ENCODE measurements around the gene POR.
"Not testable (repeated sequence)": the region's sequence is repeated elsewhere in the genome, so short reads cannot be mapped to it uniquely, and the experiment has no call there.

Gene POR

DNA sequence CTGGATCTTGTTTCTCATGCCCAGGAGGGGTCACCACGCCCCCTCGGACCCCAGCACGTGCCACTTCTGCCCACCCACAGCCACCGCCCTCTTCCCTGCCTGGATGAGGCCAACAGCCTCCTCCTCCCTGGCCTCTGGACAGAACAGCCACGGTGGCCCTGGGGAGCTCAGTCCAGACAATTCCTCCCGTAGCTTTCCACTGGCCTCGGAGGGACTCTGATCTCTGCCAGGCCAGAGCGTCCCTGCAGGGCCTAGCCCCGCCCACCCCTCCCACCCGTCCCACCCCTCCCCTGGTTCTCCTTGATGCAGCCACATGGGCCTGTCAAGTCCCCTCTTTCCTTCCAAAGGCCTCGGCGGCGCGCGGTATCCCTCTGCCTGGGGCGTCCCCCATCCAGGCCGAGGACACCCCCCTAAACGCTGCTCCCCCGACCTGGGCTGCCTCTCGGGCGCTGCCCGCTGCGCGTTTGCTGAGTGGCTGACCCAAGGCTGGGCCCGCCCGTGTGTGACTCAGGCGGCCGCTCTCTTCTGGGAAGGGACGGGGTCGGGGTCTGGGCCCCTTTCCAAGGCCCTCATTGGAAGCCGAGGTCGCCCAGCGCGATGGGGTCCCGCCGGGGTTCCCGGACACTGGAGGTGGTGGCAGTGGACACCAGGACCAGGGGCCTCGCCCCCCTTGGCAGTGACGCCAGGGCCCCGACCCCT, 78.9 kb downstream of the POR start:
- DNase-seq: no peak

DNA sequence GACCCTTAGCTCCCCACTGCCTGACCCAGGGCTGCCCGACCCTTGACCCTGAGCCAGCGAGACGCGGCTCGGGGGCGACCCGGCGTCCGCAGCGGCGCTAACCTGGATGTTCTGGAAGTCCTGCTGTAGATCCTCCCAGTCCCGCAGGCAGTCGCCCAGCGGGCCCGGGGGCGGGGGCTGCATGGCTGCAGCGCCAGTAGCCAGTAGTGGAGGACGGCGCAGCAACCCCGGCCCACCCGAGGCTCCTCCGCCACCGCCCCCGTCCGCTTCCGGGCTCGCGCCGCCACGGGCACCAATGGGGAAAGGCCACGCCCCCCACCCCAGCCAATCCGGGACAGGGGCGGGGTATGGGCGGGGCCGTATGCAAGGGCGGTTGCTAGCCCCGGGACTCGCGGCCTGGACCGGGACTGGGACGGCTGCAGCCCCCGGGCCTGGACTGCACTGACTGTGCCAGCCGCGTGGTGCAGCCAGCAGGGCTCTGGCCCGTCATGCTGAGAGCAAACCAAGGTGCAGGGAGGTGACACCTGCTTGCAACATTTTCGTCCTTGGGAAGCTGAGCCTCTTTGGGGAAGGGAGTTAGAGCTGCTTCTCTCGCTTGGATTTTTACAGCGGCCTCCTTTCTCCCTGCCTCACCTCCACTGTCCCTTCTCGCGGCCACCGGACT, 79.6 kb downstream of the POR start, which contains the start of gene TMEM120A:
TMEM120A (minus strand) TSS at position 208 of the 664 bp plus-strand sequence; CDS start at position 183, 25 bp downstream.
- DNase-seq: peak; percentile 82

DNA sequence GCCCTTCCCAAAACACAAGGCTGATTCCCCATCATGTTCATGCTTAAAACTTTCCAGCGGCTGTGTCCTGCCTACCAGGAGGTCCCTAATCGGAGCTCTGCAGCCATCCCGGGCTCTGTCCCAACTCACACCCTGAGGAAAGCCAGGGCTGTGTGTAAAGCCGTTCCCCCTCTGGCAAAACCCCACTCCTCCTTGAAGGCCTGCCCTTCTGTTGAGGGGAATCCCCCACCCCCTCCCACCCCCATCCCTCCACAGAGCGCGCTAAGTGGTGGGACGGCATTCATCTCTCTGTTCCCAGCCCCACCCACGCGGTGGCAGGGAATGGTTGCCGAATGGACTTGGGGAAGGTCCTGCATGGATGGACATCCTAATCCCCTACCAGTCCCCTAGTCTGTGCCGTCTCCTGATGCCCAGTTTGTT, 80.1 kb downstream of the POR start:
- DNase-seq: no peak

DNA sequence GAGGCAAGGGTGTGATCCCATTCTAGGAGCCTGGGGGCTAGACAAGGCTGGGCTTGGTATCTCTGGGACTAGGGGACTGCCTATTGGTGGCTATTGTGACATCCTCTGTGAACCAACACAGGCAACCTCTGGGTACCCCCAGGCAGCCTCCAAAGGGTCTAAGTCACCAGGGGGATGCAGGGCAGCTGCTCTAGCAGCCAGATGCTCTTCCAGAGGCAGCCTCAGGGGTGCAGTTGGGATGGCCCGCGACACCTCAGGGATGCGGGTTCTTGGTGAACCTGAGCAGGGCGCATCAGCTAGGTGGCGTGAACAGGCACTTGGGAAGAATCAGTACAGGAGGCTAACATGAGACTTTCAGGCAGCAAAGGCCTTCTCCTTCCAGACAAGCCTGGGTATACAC, 81.0 kb downstream of the POR start:
- DNase-seq: no peak

DNA sequence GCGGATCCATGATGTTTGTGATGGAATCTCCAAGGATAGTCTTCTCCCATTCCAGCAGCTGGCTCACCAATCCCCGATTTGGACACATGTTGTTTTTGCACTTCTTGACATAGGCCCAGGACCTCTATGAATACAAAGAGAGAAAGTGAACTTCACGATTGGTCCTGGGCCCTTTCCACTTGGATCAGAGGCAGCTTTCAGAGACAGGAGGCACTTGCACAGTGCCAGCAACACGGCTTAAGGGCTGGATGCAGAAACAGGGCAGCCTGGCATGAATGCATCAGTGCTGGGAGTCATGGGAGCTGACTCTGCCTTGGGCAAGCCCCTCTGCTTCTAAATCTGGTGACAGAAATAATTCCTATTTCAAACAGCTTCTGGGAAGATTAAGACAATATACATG, 81.5 kb downstream of the POR start:
- DNase-seq: no peak

DNA sequence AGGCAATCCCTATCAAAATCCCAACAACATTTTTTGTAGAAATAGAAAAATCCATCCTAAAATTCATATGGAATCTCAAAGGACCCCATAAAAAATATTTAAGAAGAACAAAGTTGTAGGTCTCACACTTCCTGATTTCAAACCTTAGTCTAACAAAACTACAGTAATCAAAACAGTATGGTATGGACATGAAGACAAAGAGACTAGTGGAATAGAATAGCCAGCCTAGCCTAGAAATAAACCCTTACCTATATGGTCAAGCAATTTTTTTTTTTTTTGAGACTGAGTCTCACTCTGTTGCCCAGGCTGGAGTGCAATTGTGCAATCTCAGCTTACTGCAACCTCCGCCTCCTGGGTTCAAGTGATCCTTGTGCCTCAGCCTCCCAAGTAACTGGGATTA, 83.1 kb downstream of the POR start:
- DNase-seq: no peak

DNA sequence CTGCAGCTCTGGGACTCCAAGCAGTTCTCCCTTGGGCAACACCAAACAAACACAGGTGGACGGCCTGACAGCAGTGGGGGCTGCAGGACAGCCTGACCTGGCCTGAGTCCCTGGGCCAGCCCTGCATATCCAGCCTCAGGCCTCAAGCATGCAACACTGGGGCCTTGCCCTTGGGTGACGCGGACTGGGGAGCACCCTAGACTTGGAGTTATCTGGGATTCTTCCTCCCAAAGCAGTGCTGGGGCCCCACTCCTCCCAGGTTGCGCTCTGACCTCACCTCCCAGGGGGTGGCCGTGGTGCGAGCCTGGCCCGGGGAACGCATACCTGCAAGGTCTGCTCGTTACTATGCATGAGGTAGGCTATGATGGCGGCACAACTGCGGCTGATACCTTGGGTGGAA, 85.6 kb downstream of the POR start:
- no peak for DNase-seq

DNA sequence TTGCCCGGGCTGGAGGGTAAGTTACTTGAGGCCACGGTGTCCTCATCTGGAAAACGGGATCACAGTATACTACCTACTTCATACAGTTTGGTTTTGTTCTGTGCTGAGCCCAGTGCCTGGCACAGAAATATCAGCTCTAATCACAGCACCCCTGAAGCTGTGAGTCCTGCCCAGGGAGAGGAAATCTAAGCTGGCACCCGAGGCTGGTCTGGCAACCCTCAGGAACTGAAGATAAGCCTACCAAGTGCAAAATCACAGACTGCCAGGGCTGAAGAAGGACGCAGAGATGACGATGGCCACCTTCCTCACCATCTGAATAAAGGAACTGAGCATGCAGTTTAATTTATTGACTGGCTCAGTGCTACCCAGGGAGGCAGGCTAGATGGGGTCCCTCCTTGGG, 87.2 kb downstream of the POR start:
- no peak for DNase-seq

DNA sequence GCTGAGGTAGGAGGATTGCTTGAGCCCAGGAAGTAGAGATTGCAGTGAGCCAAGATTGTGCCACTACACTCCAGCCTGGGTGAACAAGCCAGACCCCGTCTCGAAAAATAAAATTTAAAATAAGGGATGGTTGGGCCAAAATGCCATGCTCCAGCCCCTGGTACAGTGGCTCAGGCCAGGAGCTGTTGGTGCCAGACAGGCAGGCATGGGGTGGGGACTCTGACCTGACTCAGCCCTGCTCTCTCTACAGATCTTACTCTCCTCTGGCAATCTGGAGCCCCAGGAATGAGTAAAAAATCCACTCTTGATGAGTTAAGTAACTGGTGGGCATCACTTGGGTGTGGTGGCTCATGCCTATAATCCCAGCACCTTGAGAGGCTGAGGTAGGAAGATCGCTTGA, 87.9 kb downstream of the POR start:
- DNase-seq: no peak

DNA sequence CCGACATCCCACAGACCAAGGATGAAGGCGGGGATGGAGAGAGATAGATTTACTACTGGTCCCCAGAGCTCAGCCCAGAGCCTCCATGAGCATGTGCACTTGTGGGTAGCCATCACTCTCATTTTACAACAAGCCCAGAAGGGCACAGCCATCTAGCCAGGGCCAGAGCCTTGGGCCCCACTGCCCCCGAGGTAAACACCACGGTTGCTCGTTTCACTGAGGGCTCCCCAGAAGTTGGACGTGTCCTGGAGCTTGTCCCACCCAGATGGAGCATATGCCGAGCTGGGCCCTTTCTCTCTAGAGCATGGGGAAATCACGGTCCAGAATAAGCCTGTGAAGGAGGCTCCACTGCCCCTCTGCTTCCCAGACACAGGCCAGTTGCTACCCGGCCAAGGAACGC, 88.4 kb downstream of the POR start:
- no peak for DNase-seq

DNA sequence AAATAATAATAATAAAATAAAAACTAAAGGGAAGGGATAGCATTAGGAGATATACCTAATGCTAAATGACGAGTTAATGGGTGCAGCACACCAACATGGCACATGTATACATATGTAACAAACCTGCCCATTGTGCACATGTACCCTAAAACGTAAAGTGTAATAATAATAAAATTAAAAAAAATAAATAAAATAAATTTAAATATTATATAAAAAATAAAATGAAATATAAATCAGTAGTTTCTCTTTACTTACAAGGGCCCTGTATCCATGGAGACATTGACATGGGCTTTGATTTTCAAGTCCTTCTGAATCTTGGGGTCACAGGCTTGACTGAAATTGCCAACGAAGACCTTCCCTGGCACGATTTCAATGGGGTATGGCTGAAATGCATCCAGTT, 90.0 kb downstream of the POR start:
- not testable (repeated sequence) for DNase-seq

DNA sequence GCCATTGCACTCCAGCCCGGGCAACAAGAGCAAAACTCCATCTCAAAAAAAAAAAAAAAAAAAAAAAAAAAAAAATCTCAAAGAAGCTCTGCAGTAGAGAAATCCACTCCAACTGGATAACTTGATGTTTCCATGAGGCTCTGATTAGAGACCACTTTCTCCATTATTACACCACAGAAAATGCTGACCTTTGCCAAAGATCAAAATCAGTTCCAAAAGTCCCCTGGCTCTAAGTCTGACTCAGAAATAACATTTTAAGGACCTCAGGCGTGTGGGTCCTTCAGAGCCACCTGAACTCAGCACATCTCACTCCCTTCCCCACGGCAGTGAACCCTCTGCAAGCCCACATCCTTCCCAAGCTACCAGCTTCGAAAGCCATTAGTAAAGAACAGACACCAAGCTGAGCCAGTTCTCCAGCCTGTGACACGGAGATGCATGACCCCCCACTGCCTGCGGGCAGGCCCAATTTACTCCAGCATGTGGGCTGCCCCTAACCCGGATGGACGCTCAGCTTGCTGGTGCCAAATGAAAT, 93.3 kb downstream of the POR start:
- no peak for DNase-seq

DNA sequence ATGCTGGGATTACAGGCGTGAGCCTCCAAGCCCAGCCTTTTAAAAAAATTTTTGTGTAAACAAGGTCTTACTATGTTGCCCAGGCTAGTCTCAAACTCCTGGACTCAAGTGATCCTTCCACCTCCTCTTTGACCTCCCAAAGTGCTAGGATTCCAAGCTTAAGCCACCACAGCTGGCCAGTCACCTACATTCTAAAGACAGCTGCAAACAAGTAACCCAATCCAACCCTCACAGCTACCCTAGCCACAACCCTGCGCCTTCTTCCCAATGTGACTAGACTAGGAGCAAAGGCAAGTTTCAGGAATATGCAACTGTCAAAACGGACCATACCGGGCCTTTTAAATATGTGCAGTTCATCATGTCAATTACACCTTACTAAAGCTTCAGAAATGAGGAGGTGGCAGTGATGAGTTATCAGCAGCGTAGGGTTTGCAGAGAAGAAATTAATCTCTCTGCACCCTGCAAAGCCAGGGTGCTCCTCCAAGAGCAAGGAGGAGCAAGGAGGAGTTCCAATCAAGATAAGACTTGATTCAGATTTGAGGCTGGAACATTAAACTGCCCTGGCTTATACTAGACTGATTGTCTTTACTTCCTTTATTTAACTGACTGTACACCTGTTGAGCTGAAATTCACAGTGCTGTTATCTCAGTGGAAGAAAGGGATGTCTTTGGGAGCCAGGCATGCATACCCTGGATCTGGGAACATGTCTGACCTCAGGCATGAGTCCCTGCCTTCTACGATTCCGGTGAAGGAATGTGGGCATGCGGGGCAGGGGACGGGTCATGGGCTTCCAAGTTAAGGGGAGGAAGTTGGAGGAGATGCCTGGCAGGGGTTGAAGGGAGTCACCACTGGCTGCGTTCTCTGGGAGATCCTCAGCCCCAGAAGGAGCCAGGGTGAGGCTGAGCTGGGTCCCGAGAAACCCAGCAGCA, 95.0 kb downstream of the POR start:
- DNase-seq: no peak

DNA sequence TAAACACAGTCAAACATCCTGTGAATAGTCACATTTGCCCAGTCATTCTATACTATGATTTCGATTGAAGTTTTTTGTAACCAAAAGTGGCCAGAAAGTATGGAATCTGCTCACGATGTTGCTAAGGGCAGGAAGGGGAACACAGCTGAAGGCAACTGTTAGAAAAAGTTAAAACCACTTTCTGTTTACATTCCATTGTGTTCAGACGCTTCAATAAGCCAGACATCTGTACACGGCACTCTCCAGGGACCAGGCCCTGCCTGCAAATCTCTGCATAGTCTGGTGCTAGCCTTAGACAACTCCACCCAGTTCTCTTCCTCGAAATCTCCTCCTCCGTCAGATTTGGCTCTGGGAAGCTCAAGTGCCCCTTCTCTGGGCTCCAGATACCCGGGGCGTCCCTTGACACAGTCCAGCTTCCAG, 96.5 kb downstream of the POR start:
- no peak for DNase-seq

DNA sequence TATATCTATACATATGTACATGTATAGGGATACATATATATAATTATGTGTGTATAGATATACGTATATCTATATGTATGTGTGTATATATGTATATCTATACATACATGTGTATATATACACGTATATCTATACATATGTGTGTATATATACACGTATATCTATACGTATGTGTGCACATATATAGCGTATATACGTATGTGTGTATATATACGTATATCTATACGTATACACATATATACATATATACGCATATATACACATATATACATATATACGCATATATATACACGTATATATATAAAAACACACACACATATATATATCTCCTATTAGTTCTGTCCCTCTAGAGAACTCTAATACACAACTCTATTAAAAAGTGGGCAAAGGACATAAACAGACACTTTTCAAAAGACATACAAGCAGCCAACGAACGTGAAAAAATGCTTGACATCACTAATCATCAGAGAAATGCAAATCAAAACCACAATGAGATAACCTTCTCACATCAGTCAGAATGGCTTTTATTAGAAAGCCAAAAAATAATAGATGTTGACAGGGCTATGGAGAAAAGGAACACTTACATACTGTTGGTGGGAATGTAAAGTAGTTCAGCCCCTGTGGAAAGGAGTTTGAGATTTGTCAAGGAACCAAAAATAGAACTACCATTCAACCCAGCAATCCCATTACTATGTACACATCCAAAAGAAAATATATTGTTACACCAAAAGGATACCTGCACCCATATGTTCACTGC, 101.4 kb downstream of the POR start:
- DNase-seq: no peak

DNA sequence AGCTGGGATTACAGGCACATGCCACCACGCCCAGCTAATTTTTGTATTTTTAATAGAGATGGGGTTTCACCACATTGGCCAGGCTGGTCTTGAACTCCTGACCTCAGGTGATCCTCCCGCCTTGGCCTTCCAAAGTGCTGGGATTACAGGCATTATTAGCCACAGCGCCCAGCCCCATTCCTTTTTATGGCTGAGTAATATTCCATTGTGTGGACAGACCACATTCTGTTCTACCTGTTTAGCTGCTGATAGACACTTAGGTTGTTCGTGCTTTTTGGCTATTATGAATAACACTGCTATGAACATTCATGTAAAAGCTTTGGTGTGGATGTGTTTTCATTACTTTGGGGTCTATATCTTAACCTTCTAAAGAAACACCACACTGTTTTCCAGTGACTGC, 103.6 kb downstream of the POR start:
- DNase-seq: not testable (repeated sequence)

DNA sequence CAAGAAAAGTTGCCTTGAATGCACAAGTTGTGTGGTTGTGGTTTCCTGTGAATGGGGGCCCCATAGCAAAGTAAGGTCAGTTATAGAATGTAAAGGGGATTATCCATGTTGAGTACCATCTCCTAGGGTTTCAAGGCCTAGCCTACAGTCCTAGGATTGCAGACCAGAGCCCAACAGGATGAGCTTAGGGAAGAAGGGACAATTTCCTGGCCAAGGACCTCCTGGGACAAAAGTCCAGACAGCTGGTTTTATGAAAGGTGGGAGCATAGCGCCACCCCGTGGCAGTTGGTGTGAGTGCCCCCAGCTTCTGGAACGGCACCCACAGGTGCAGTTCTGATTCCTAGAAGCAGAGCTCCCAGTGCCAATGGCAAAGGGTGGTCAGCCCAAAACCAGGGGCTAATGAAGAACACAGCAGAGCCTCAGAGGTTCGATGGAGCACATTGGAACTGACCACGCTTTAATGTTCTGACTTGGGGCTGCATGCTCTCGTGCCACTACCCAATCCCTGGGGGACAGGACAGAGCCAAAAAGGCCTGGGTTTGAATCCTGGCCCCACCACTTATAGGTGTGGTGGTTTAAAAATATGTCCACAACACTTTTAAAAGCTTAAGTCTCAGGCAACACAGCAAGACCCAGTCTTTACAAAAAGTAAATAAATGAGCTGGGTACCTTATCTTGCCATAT, 105.2 kb downstream of the POR start:
- no peak for DNase-seq

DNA sequence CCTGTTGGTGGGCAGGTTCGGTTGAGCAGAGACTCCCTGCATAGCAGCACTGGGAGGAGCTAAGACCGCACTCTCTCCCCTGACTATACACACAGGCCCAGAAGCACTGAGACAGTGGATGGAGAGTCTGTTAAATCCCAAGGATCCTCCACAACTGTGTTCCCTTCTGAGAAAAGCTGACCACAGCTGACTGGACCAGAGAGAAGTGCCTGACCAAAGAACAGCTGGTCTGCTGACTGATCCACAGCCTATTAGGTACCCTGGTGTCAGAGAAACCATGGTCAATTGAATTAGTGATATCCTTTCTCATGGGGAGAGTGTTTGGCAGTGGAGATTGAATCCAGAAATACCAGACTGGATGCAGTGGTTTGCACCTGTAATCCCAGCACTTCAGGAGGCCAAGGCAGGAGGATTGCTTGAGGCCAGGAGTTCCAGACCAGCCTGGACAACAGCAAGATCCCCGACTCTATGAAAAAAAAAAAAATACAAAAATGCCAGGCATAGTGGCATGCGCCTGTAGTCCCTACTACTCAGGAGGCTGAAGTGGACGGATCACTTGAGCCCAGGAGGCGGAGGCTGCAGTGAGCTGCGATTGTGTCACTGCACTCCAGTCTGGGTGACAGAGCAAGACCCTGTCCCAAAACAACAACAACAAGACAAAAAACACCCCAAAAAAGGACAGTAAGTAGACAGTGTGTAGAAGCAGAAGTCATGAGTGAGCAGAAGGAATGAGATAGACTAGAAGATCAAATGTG, 107.2 kb downstream of the POR start:
- DNase-seq: no peak

DNA sequence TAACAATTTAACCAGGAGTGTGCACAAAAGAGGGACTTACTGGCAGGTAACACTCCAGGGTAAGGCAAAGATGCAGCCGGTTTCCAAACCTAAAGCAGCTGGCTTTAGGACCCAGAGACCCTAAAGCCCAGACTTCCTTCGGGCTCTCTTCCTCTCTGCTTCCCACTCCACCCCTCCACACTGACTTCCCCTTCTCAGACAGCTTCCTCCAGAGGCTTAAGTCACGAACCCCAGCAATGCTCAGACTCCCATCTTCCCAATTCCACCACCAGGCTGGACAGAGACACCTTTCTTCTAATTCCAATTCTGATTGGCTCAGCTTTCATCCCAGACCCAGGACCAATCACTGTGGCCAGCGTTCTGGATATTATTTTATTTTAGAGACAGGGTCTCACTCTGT, 108.0 kb downstream of the POR start:
- no peak for DNase-seq

DNA sequence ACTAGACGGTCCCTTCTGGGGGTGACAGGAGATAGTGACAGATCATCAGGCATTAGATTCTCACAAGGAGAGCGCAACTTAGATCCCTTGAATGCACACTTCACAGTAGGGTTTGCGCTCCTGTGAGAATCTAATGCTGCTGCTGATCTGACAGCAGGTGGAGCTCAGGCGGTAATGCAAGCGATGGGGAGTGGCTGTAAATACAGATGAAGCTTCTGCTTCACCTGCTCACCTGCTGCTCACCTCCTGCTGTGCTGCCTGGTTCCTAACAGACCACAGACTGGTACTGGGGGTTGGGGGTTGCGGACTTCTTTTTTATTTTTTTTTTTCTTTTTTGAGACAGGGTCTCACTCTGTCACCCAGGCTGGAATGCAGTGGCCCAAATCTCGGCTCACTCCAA, 114.7 kb downstream of the POR start:
- peak; percentile 27 for DNase-seq

DNA sequence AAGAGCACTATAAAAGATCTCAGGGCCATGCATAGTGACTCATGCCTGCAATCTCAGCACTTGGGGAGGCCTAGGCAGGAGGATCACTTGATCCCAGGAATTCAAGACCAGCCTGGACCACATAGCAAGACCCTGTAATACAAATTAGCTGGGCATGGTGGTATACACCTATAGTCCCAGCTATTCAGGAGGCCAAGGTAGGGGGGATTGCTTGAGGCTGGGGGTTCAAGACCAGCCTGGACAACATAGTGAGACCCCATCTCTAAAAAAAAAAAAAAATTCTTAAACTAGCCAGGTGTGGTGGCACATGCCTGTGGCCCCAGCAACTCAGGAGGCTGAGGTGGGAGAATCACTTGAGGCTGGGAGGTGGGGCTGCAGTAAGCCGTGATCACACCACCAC, 117.0 kb downstream of the POR start:
- no peak for DNase-seq
